K562 (cell line): ENCODE results near the gene TTC31. TPM values are rescaled to one million over a fixed set of nuclear protein-coding genes. Genes with fewer than 3 reads are reported as not detected.

Source experiments
- CC2D1A ChIP-seq: fragments of 450-650 bp; IDR thresholded peaks from 2 replicates; pipeline ENCODE4 v1.6.1; 2017; ENCODE audit warnings: mild to moderate bottlenecking
- E2F3 ChIP-seq: fragments of 250-450 bp; sonication (Bioruptor Pico); IDR thresholded peaks from 2 replicates; pipeline ENCODE4 v1.4.0; 2020; ENCODE audit warnings: mild to moderate bottlenecking
- E2F8 ChIP-seq: fragments of 450-650 bp; IDR thresholded peaks from 2 replicates; pipeline ENCODE4 v1.7.1; 2018; ENCODE audit warnings: mild to moderate bottlenecking, low read depth; ENCODE audit not compliant: partially characterized antibody
- GATA2 ChIP-seq: sonication (generic); formaldehyde crosslinking; IDR thresholded peaks from 2 replicates; pipeline ENCODE4 v1.4.0; 2020; ENCODE audit warnings: mild to moderate bottlenecking, missing genetic modification reagents
- HDAC1 ChIP-seq, 2 experiments: fragments of 450-650 bp; IDR thresholded peaks; 2 replicates each; pipeline ENCODE4 v1.6.1; 2016 to 2017; ENCODE audit warnings: inconsistent platforms in 1 of 2, mild to moderate bottlenecking in 1 of 2, moderate library complexity in 1 of 2
- NFYB ChIP-seq: IDR thresholded peaks from 2 replicates; pipeline ENCODE4 v1.6.1; 2011; ENCODE audit warnings: mild to moderate bottlenecking, moderate library complexity; ENCODE audit not compliant: insufficient read length; ENCODE audit errors: extremely low read depth
- NUFIP1 ChIP-seq: fragments of 450-650 bp; IDR thresholded peaks from 2 replicates; pipeline ENCODE4 v1.6.1; 2018; ENCODE audit not compliant: partially characterized antibody
- POLR2AphosphoS5 ChIP-seq: IDR thresholded peaks from 2 replicates; pipeline ENCODE4 v1.6.1; 2011; ENCODE audit warnings: mild to moderate bottlenecking, low read depth, low read length, moderate library complexity; ENCODE audit not compliant: control insufficient read depth, insufficient read depth
- RBM34 ChIP-seq: fragments of 200-400 bp; formaldehyde crosslinking; IDR thresholded peaks from 2 replicates; pipeline ENCODE4 v1.6.1; 2018; ENCODE audit warnings: low read length, borderline replicate concordance; ENCODE audit not compliant: insufficient read depth
- SREBF1 ChIP-seq: fragments of 150-350 bp; IDR thresholded peaks from 2 replicates; pipeline ENCODE4 v1.6.1; 2014; ENCODE audit warnings: antibody characterized with exemption, low read depth, low read length, borderline replicate concordance
- TCF3 ChIP-seq: sonication (generic); formaldehyde crosslinking; IDR thresholded peaks from 2 replicates; pipeline ENCODE4 v1.4.0; 2020; ENCODE audit warnings: mild to moderate bottlenecking, missing genetic modification reagents
- TCF7 ChIP-seq: sonication (generic); IDR thresholded peaks from 2 replicates; pipeline ENCODE4 v1.6.1; 2016; ENCODE audit warnings: antibody characterized with exemption, borderline replicate concordance
- TFAP4 ChIP-seq: sonication (generic); formaldehyde crosslinking; IDR thresholded peaks from 2 replicates; pipeline ENCODE4 v1.8.0; 2022; ENCODE audit warnings: missing genetic modification reagents, mild to moderate bottlenecking, moderate library complexity, borderline replicate concordance
- THAP12 ChIP-seq: fragments of 250-450 bp; sonication (Bioruptor Pico); IDR thresholded peaks from 2 replicates; pipeline ENCODE4 v1.9.0; 2021; ENCODE audit warnings: mild to moderate bottlenecking, inconsistent platforms
- ZNF592 ChIP-seq: fragments of 450-650 bp; IDR thresholded peaks from 2 replicates; pipeline ENCODE4 v1.6.1; 2017; ENCODE audit warnings: antibody characterized with exemption, mild to moderate bottlenecking
- polyA plus RNA-seq, 8 experiments: library from polyadenylated mRNA; depleted of rRNA in 4 of 8; stranded (reverse) in 5 of 8; unstranded in 3 of 8; fragments of >200 nt; fragmentation: Nextera tagmentation in 2 of 8; fragmentation: Illumina TruSeq in 1 of 8; extraction: Ambion mirVana in 2 of 8; extraction: Trizol in 1 of 8; gene quantifications; 2 replicates each; pipeline versions ENCODE4 v1.2.1 to v1.2.3, GENCODE V29; 2011 to 2014; ENCODE audit warnings: inconsistent platforms in 1 of 8, missing spikeins in 1 of 8
- total RNA-seq, 7 experiments: library from RNA; depleted of rRNA in 6 of 7; stranded (reverse); fragments of >200 nt in 6 of 7; fragmentation: Illumina TruSeq in 2 of 7; extraction: Trizol in 2 of 7; gene quantifications; 2 replicates each; pipeline versions ENCODE4 v1.2.1 to v1.2.3, GENCODE V29; 2011 to 2021; ENCODE audit warnings: low replicate concordance in 1 of 7

The TTC31 gene
- total and polyA plus RNA-seq, 9 of the 15 experiments (the other 6 are each of a cell fraction or from before 2014, with no cell fraction given): 4.7 to 30.5 (median 15.9) TPM

- TF ChIP-seq THAP12 (peak; percentile 40; the same call in 1 of the 2 replicates), SREBF1 (no peak), POLR2AphosphoS5 (peak; percentile 67; the same call in 1 of the 2 replicates), TCF3 (CRISPR knock-in tag) (peak; percentile 4), RBM34 (no peak), CC2D1A (no peak), GATA2 (peak; percentile 96), TCF7 (no peak), NFYB (peak; percentile 12), HDAC1 (IDR thresholded peaks at IDR 0.05) (peak in 1 of 2 experiments; percentile 89; a peak in 2 of 4 replicates), TFAP4 (CRISPR knock-in tag) (peak; percentile 65; the same call in 1 of the 2 replicates), NUFIP1 (no peak), ZNF592 (no peak), E2F3 (CRISPR knock-in tag) (no peak; the same call in 1 of the 2 replicates), E2F8 (no peak)
Measured at GRCh38 chr2:74507145-74507925, 24.5 kb downstream of the TTC31 start, which contains the start of gene PCGF1 (continued).
